Activated CD8-positive, alpha-beta T cell treated with anti-CD3 and anti-CD28 coated beads for 36 hours (primary cell): Measurements from ENCODE around the gene VTI1A. TPM values are rescaled to one million over a fixed set of nuclear protein-coding genes. Genes with fewer than 3 reads are reported as not detected.
A peak's percentile ranks its signal among the peaks of the same experiment; 100 is the strongest.
"Not testable (repeated sequence)": the region's sequence is repeated elsewhere in the genome, so short reads cannot be mapped to it uniquely, and the experiment has no call there.

ENCODE experiments used
- ATAC-seq: fragments of 200-7000 bp; cut with Tn5 transposase; one replicate; pipeline ENCODE4 v1.10.0; 2021; ENCODE audit warnings: mild to moderate bottlenecking, moderate library complexity
- CTCF ChIA-PET: fragments of 350-600 bp; sonication (Branson Sonifier 250); formaldehyde crosslinking; loops from one replicate; lab custom pipeline; 2021; ENCODE audit warnings: antibody characterized with exemption; lab: Charles Lee
- POLR2A ChIA-PET: fragments of 350-600 bp; sonication (Branson Sonifier 250); formaldehyde crosslinking; loops from one replicate; lab custom pipeline; 2021; ENCODE audit warnings: antibody characterized with exemption; lab: Charles Lee
- DNase-seq: peaks from one replicate; pipeline ENCODE4 v3.0.0-alpha.2; 2020
- H3K27ac Mint-ChIP-seq: one replicate; pipeline ENCODE4 v1.8.0; 2021; ENCODE audit warnings: mild to moderate bottlenecking, mixed read lengths
- H3K27me3 Mint-ChIP-seq: one replicate; pipeline ENCODE4 v1.8.0; 2021; ENCODE audit warnings: mixed read lengths
- H3K36me3 Mint-ChIP-seq: one replicate; pipeline ENCODE4 v1.8.0; 2021; ENCODE audit warnings: low read depth, mixed read lengths
- H3K4me1 Mint-ChIP-seq: one replicate; pipeline ENCODE4 v1.8.0; 2021; ENCODE audit warnings: low read depth, mixed read lengths
- H3K4me3 Mint-ChIP-seq: one replicate; pipeline ENCODE4 v1.8.0; 2021; ENCODE audit warnings: mild to moderate bottlenecking, moderate library complexity, mixed read lengths
- H3K9me3 Mint-ChIP-seq: one replicate; pipeline ENCODE4 v1.8.0; 2021; ENCODE audit warnings: mixed read lengths
- intact Hi-C: fragments of 100-400 bp; cut with micrococcal nuclease; formaldehyde crosslinking; loops from one replicate; pipeline ENCODE4 v1.10.0; 2022
- total RNA-seq, 2 experiments: library from RNA; stranded (reverse); gene quantifications; one replicate each; pipeline ENCODE4 v1.2.3, GENCODE V29; 2021
- TF ChIP-seq, protein P1 (sequence below): fragments of 200-600 bp; IDR thresholded peaks from one replicate; pipeline ENCODE4 v1.8.0; 2022; ENCODE audit warnings: antibody characterized with exemption, mild to moderate bottlenecking

The VTI1A gene
- total RNA-seq, 2 experiments from 2014 or later, result 29.4 to 30.0 TPM

GRCh38 chr10:112456533-112456932 lies 9.5 kb downstream of the VTI1A start:
- DNase-seq, result peak; percentile 21
- intact Hi-C loops, result no loop called here
- no peak for ATAC-seq
- no peak overlapping the region for H3K27ac Mint-ChIP-seq
- H3K9me3 Mint-ChIP-seq, result no peaks in the 10 kb centered on the region
- POLR2A ChIA-PET, result interaction anchor here (0.6 to 2.3 kb wide), 5 partner anchors 8 to 74 kb away, joined by 3 to 12 read pairs (median 4); partner anchors contain the start of genes VTI1A and ZDHHC6
- TF ChIP-seq, protein P1, sequence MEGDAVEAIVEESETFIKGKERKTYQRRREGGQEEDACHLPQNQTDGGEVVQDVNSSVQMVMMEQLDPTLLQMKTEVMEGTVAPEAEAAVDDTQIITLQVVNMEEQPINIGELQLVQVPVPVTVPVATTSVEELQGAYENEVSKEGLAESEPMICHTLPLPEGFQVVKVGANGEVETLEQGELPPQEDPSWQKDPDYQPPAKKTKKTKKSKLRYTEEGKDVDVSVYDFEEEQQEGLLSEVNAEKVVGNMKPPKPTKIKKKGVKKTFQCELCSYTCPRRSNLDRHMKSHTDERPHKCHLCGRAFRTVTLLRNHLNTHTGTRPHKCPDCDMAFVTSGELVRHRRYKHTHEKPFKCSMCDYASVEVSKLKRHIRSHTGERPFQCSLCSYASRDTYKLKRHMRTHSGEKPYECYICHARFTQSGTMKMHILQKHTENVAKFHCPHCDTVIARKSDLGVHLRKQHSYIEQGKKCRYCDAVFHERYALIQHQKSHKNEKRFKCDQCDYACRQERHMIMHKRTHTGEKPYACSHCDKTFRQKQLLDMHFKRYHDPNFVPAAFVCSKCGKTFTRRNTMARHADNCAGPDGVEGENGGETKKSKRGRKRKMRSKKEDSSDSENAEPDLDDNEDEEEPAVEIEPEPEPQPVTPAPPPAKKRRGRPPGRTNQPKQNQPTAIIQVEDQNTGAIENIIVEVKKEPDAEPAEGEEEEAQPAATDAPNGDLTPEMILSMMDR, result peak; percentile 35
- CTCF ChIA-PET, result interaction anchor here (0.6 to 2.3 kb wide), 7 partner anchors 8 to 22 kb away, joined by 3 to 19 read pairs (median 4); partner anchors contain the start of genes VTI1A and ZDHHC6
- H3K36me3 Mint-ChIP-seq, result peaks cover 13% of the 10 kb centered on the region
- H3K4me1 Mint-ChIP-seq, result peaks cover 28% of the 10 kb centered on the region
- H3K27me3 Mint-ChIP-seq, result no peaks in the 10 kb centered on the region
- no peak overlapping the region for H3K4me3 Mint-ChIP-seq

DNA sequence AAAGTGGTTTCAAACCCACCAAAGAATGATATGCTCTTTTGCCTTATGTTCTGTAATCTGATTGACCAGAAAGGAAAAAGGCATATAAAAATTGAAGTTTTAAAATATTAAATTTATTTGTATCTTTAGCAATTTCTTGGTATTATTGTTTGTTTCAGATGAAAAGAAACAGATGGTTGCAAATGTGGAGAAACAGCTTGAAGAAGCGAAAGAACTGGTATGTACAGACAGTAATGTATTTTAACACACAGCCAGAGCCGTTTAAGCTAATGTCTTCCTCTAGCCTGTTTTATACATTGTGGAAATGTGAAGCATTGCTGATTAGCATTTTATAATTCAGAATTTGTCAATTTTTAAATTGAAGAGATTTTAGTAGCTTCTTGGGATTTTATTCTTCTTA lies 13.4 kb downstream of the VTI1A start:
- Mint-ChIP-seq H3K9me3 (no peaks in the 10 kb centered on the region), H3K27me3 (no peaks in the 10 kb centered on the region), H3K4me3 (no peak overlapping the region), H3K27ac (peak overlapping the region; percentile 96), H3K36me3 (peaks cover 39% of the 10 kb centered on the region), H3K4me1 (peaks cover 36% of the 10 kb centered on the region)
- ATAC-seq (no peak), DNase-seq (no peak)
- TF ChIP-seq, protein P1, result no peak
- intact Hi-C loops, result no loop called here
- ChIA-PET POLR2A (interaction anchor here (6.7 kb wide), 1 partner anchor 14 kb away, joined by 33 read pairs; the partner anchor contains the start of genes VTI1A and ZDHHC6), CTCF (interaction anchor here (1.1 to 3.7 kb wide), 3 partner anchors 8 to 14 kb away, joined by 5 to 31 read pairs (median 7); partner anchors contain the start of genes VTI1A and ZDHHC6)

DNA sequence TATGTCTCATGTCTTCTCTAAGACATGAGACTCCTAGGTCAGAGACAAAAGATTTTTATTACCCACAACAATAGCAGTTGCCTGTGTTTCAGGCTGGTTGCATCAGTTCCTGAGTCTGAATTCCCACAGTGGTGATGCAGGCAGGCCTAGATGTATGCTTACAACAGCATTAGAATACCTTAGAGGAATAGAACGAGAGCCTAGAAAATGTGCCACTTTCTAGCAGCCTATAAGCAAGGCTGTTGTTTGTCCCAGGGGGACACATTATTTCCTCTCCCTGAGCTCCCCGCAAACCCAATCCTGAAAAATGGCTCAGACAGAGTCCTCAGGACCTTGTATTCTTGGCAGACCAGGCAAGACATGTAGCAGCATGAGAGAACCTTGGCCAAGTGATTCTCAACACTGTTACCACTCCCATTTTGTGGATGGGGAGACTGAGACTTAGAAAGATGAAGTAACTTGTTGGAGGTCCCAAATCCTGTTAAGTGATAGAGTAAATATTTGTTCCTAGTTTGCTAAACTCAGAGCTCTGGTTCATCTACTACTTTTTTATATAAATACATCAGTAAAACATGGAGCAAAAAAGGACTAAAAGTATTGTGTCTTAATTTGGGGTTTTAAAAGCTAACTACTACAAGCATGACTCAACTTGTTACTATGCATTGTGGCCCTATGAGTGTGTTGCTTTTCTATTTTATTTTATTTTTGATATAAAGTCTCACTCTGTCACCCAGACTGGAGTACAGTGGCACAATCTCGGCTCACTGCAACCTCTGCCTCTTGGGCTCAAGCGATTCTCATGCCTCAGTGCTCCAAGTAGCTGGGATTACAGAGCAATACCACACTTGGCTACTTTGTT lies 14.2 kb downstream of the VTI1A start:
- peaks cover 37% of the 10 kb centered on the region for H3K4me1 Mint-ChIP-seq
- ChIA-PET CTCF (interaction anchor here (1.1 to 3.7 kb wide), 2 partner anchors 9 to 10 kb away, joined by 5 to 31 read pairs; no protein-coding TSS in a partner anchor), POLR2A (interaction anchor here (0.7 to 6.7 kb wide), 3 partner anchors 15 to 32 kb away, joined by 3 to 33 read pairs (median 3); partner anchors contain the start of genes VTI1A and ZDHHC6)
- ATAC-seq, result peak; percentile 83
- no peaks in the 10 kb centered on the region for H3K9me3 Mint-ChIP-seq
- H3K36me3 Mint-ChIP-seq, result peaks cover 45% of the 10 kb centered on the region
- TF ChIP-seq, protein P1, result no peak
- no peaks in the 10 kb centered on the region for H3K27me3 Mint-ChIP-seq
- intact Hi-C loops, result no loop called here
- H3K4me3 Mint-ChIP-seq, result no peak overlapping the region
- DNase-seq, result peak; percentile 80
- H3K27ac Mint-ChIP-seq, result peak overlapping the region; percentile 96

DNA sequence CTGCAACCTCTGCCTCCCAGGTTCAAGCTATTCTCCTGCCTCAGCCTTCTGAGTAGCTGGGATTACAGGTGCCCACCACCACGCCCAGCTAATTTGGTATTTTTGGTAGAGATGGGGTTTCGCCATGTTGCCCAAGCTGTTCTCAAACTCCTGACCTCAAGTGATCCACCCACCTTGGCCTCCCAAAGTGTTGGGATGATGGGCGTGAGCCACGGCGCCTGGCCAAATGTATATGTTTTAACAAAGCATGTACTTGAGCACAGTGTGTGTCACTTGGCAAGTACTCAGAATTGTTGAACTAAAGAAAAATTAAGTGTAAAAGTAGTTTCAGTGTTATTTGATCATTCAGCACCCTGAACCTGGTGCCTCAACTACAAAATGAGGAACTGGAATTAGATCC lies 17.1 kb downstream of the VTI1A start:
- ChIA-PET CTCF (interaction anchor here (1.0 to 2.3 kb wide), 2 partner anchors 8 to 30 kb away, joined by 3 to 13 read pairs; no protein-coding TSS in a partner anchor), POLR2A (interaction anchor here (6.7 kb wide), 1 partner anchor 18 kb away, joined by 33 read pairs; the partner anchor contains the start of genes VTI1A and ZDHHC6)
- intact Hi-C loops, DNase-seq, H3K27me3 Mint-ChIP-seq, H3K4me3 Mint-ChIP-seq, H3K27ac Mint-ChIP-seq, ATAC-seq, H3K9me3 Mint-ChIP-seq: not testable (repeated sequence)
- Mint-ChIP-seq H3K36me3 (peaks cover 48% of the 10 kb centered on the region), H3K4me1 (peaks cover 33% of the 10 kb centered on the region)

DNA sequence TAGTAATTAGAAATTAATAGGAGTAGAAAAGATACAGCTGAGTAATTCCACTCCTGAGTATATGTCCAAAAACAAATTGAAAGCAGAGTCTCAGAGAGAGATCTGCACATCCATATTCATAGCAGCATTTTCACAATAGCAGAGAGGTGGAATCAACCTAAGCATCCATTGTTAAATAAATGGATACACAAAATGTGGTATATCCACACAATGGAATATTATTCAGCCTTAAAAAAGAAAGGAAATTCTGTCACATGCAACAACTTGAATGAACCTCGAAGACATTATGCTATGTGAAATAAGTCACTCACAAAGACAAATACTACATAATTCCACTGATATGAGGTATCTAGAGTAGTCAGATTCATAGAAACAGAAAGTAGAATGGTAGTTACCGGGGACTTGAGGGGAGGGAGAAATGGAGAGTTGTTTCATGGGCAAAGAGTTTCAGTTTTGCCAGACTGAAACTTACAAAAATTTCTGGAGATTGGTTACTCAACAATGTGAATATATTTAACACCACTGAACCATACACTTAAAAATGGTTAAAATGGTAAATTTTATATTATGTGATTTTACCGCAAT lies 18.4 kb downstream of the VTI1A start:
- no peak for DNase-seq
- Mint-ChIP-seq H3K4me3 (no peak overlapping the region), H3K27ac (peak overlapping the region; percentile 11), H3K36me3 (peaks cover 42% of the 10 kb centered on the region), H3K27me3 (no peaks in the 10 kb centered on the region), H3K9me3 (no peaks in the 10 kb centered on the region), H3K4me1 (peaks cover 27% of the 10 kb centered on the region)
- TF ChIP-seq, protein P1, result no peak
- intact Hi-C loops, result no loop called here
- peak; percentile 38 for ATAC-seq
- POLR2A ChIA-PET, result interaction anchor here (0.7 kb wide), 1 partner anchor 9 kb away, joined by 3 read pairs; no protein-coding TSS in a partner anchor
- CTCF ChIA-PET, result no interaction called here
